Measurements from ENCODE around the gene DAAM2.

DAAM2 gene

DNA sequence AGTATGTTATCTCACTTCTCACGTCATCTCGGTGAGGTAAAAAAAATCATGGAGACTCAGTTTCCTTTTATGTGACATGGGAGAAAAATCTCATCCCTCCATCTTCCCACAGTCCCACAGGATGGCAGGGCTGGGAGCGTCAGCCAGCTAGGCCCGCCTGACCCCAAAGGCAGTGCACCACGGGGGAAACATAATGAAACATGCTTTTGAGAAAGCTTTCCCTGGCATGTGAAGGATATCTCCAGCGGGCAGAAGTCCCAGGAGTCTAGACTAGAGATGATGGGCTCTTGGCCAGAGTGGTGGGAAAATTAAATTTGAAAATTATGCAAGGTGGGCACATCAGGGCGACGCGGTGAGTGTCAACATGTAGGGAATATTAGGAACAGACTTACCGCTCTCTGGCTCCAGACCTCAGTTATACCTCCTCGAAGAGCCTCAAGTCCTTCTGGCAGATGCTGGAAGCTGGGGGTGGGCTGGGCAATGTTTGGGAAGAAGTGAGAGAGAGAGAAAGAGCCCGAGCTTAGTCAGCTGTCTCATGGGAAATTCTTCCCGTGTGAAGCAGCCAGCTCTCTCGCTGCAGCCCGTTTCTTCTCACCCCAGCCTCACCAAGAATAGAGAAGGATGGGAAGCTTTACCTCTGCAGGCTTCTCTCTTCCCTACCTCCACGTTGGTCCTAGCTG lies 89.8 kb downstream of the DAAM2 start:
- DNase-seq: peak in 8 of 56 donors; percentile 14 to 36 (median 28)

DNA sequence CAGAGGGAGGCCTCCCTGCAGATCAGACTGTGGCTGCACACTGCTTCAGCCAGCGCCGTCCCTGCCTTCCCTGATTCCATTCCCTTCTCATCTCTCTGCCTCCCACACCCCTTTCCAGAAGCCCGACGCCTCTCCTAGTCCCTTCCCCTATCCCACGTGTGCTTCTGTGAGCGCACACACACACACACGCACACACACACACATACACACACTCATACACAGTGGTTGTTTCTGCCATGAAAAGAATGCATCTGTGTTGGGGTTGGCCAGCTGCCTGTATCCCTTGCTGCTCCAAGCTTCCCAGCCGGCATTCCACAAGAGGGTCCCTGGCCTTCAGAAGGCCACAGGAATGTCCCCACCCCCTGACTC lies 90.3 kb downstream of the DAAM2 start:
- DNase-seq: peak in 19 of 56 donors; percentile 10 to 59 (median 31)

DNA sequence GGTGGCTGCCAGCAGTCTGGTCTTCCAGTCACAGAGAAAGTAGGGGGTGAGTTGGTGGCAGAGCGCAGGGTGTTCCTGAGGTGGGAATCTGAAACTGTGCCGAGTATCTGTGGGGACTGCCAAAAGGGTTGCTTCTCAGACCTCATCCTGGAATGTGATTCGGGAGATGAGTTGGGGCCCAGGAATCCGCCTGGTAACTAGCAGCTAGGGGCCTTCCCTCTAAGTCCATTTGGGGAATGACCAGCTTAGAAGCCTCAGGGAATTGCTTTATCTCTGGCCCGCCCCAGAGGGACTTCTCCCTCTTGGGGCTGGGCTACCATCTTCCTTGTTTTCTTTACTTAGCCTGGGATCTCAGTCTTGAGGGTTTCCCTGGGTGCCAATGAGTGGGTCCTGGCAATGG lies 92.5 kb downstream of the DAAM2 start:
- no peak for DNase-seq

DNA sequence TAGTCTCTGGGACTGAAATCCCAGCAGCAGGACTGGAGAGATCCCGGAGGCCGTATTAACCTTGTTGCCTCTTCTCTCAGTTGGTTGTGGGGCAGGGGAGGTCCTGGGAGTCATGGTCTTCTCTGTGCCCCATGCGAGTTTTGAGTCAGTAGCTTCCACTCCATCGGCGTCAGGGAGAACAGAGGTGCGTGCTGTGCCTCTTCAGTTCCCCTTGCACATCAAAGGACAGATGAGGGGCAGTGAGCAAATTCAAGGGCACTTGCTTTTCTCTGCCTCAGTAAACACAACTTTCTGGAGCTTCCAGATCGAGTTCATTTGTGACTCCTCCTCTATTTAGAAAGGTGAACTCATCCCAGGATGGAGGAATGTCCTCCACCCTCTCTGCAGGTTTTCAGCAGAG lies 93.5 kb downstream of the DAAM2 start:
- DNase-seq: no peak

DNA sequence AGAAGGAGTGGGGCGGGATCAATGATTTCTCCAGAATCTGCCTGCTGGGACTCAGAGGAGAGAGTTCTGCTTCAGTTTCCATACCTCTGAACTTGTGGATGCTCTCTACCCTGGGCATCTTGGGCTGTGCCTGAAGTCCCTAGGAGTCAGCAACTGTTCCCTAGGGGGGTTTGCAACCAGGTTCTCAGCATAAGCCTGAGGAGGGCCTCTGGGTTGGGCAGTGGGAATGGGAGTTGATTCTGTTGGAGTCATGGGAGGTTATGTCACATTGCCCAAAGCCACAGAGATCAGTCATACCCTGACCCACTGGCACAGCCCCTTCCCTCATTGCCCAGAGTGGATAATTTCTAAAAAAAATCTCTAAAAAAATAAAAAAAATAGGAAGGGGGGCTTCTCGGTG lies 94.7 kb downstream of the DAAM2 start:
- DNase-seq: no peak

DNA sequence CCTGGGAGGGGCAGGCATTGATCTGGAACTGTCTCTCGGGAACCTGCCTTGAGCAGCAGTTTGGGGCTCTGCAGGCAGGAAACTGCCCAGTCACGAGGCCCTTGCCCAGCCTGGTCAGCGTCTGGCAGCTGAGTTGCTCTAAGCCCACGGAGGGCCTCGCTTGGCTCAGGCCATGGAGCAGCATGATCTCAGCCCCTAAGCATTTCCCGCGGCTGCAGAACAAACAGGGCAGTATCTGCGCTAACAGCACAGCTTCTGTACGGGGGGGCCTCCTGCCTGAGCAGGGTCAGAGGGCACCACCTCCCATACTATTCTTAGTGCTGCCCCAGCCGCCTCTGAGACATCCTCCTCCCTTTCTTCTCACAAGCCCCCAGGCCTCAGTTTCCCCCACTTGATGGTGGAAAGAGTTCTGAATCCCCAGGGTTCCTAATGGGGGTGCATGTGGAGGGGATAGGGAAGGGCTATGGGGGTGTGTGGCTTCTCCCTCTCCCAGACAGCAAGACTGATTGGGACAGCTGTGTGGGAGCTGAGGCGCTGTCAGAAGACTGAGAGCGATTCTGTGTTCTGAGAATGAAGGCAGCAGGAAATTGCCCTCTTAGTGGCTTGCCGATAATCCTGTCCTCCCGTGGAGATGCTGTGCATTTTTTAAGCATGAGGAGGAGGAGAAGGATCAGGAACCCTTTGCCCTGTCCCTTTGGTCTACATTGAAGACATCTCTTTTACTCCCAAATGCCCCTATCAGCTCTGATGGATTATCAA lies 95.7 kb downstream of the DAAM2 start:
- peak in 53 of 56 donors; percentile 12 to 87 (median 69) for DNase-seq

DNA sequence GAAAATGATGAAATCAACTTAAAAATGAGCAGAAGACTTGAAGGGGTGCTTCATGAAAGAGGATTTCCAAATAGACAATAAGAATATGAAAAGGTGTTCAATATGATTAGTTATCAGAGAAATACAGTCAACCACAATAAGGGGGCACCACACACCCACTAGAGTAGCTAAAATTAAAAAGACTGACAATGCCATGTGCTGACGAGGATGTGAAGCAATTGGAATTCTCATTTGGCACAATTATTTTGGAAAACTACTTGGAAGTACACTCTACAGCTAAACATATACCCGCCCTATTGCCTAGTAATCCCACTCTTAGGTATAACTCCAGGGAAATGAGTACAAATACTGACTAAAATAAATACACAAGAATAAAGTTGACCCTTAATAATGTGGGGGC lies 97.1 kb downstream of the DAAM2 start:
- no peak for DNase-seq

DNA sequence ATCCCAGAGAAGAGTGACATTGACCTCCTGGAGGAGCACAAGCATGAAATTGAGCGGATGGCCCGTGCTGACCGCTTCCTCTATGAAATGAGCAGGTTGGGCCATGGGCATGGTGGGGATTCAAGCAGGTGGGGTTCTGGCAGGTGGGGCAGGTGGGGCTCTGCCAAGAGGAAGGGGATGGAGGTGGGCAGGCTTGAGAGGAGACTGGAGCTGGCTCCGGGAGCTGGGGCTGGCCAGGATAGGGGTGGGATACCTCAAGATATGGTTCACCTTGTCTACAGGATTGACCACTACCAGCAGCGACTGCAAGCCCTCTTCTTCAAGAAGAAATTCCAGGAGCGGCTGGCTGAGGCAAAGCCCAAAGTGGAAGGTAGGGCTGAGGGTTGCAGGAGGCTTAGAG lies 99.2 kb downstream of the DAAM2 start:
- DNase-seq: no peak

DNA sequence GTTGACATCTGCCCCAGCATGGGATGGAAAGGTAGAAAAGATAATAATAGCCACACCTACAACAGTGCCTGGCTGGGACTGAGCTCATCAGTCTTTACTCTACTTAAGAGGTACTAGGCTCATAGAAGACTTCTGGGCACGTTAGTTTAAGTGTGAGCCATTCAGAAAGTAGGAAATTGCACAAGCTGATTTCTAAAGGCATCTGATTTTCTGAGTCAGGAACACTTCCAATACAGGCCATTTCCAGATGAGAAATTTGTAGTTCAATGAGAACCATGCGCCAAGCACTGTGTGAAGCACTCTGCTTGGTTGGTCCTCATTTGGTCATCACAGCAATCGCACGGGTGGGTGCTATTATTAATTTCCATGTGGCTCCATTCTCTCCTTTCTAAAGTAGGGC lies 99.8 kb downstream of the DAAM2 start:
- DNase-seq: no peak

DNA sequence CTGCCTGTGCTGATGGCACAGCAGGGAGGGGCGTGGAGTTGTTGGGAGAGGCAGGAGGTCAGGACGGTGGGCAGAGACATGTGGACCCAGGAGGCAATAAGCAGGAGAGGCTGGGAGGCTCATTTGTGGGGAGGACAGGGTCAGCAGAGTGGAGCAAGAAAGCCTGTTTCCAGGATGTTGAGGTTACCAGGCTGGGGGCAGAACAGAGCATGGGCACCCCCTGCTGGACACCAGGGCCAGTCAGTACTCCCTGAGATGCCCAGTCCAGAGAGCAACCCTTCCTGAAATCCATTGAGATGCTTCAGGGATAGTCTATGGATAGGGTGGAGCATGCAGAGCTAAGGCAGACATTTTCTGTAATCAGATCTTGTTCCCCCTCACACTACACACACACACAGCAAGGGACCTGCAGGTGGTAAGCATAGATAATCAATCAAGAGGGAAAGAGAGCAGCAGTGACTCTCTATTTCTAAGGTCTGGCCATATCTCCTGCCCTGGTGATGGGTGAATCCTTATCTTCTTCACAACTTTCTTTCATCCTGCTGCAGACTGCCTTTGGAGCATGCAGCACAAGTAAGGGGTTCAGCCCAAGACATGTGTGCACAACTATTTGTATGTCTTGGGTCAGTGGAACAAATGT lies 100.4 kb downstream of the DAAM2 start:
- DNase-seq: peak in 47 of 56 donors; percentile 10 to 81 (median 40)

DNA sequence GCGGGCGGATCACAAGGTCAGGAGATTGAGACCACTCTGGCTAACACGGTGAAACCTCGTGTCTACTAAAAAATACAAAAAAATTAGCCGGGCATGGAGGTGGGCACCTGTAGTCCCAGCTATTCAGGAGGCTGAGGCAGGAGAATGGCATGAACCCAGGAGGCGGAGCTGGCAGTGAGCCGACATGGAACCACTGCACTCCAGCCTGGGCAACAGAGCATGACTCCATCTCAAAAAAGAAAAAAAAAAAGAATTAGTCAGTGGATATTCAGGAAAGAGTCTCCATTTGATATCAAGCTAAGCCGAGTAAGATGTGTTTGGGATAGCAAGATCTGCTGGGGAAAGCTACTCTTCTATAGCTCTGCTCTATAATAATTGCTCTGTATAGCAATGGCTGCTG lies 101.1 kb downstream of the DAAM2 start:
- DNase-seq: peak in 2 of 56 donors; percentile 13

DNA sequence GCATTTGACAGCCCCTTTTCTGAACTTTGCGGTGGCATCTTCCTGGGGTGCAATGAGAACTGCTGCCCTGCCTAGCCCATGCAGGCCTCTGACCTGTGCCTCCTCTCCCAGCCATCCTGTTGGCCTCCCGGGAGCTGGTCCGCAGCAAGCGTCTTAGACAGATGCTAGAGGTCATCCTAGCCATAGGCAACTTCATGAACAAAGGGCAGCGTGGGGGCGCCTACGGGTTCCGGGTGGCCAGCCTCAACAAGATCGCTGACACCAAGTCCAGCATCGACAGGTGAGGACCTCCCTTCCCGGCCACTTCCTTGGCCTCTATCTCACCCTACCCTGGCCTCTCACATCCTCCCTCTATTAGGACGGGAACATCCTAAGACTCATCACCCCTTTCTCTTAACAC lies 104.5 kb downstream of the DAAM2 start:
- no peak for DNase-seq

DNA sequence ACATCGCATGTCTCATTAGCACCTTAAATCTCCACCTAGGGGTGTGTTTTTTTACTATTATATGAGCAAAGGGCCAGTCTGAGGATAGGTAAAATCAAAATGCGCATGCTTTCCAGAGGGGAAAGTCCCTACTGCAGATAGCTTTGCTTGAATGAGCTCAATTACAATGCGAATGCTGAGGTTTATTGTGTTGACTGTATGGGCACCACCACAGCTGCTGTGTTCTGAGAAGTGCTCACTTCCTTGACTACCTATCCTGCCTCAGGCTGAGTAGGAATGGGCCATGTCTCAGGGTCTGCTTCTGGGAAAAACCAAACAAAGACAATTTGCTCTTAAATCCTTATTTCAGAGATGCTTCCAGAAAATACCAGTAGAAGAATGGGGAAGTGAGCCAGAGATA lies 105.5 kb downstream of the DAAM2 start:
- no peak for DNase-seq

DNA sequence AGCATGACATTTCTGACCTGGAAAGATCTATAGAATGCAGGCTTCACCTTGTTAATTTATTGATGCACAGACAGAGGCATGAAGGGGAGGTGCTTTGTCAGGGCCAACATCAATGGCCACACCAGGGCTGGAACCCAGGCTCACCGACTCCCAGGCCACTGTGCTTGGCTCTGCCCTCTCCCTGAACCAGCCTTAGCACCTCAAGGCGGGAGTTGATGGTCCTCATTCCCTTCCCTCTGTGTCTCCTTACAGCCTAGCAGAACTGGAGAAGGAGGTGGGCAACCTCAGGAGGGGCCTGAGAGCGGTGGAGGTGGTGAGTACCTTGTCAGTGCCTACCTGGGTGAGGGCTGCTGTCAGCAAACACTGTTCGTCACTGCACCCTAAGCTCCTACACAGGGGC lies 106.4 kb downstream of the DAAM2 start:
- DNase-seq: no peak

DNA sequence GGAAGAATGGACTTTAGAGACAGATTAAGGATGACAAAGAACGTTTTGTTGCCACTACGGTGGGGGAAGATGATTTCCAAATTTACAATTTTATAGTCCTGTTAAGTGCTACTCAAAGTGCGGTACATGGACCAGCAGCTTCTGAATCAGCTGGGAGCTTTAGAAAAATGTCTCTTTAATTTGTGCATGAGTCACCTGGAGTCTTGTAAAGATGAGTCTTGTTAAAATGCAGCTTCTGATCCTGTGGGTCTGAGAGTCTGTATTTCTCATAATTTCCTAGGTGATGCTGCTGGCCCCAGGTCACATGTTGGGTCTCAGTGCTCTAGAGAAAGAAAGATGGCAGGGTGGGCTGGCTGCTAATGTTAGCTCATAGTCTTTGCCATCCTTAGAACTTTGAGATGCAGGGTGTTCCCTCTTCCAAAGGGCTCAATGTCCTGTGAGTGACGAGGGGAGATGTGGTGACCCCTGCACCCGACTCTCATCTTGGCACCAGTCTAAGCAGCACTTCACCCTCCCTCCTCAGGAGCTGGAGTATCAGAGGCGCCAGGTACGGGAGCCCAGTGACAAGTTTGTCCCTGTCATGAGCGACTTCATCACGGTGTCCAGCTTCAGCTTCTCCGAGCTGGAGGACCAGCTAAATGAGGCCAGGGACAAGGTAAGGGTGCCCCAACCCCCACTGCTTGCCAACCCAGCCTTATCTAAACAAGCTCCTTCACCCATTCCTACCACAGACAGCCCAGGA lies 107.5 kb downstream of the DAAM2 start:
- no peak for DNase-seq

DNA sequence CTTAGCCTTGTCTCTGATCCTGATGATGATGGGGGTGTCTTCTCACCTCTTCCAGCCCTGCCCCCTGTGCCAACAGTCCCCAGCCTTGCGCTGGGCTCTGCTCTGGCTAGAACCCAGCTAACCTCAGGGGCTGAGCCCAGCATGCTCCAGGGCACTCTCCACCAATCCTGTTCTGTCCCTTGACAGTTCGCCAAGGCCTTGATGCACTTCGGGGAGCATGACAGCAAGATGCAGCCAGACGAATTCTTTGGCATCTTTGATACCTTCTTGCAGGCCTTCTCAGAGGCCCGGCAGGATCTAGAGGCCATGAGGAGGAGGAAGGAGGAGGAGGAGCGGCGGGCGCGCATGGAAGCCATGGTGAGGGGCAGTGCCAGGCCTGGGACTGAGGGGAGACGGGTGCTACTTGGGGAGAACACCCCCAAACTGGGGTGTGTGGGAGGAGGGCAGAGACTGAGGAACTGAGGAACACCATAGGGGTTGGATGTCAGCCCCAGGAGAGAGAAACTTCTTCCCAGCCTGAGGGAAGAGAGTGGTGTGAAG lies 109.0 kb downstream of the DAAM2 start:
- no peak for DNase-seq

DNA sequence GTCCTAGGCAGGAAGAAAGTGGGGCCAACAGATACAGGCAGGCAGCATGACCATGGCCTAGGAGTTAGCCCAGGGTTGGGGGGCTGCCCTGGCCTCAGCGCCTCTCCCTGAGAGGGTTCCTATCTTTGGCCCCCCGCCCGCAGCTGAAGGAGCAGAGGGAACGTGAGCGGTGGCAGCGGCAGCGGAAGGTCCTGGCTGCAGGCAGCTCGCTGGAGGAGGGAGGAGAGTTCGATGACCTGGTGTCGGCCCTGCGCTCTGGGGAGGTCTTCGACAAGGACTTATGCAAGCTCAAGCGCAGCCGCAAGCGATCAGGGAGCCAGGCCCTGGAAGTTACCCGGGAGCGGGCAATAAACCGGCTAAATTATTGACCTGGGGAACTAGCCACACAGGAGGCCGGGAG lies 109.5 kb downstream of the DAAM2 start:
- DNase-seq: no peak

DNA sequence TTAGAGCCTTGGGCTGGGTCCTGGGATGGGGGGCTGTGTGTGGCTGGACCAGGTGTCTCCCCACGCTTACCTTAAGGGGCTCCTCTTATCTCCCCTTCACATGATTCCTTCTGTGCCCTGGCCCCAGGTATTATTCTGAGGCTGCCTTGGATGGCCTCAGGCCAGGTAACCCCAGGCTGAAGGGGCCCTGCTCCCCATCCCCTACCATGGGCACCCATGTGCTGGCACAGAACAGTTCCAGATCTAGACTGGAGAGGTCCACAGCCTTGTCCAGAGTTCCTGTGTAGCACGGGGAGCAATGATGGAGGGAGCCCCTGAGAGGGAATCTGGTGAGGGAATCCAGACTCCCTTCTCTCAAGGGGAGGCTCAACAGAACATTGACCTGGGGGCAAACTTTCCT lies 110.0 kb downstream of the DAAM2 start:
- DNase-seq: no peak

DNA sequence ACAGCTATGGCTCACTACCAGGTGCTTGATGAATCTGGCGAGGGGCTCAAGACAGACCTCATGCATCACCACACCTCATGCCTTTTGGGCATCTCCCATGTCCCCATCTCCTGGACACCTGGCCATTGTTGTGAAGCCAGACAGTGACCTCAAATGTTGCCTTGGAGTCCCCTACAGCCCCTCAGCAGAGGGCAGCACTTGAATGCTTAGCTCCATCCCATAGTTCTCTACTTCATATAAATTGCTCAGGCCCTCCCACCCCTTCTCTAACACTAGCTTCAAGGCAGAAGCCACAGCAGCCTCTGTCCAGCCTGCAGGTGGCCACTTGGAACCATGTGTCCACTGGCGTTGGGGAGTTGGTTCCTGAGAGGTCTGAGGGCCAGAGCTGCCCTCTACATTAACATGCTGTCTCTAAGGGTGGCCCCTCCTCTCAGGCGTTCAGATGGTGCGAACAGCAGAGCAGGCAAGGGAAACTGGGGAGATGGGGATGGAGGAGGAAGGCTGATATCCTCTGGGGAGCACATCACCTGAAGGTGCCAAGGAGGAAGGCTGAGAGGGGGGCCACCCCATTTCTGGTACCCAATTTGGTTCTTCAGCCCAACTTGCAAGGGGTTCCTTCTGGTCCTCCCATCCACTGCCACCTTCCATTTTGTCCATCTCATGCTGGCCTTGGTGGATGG lies 110.8 kb downstream of the DAAM2 start:
- no peak for DNase-seq

DNA sequence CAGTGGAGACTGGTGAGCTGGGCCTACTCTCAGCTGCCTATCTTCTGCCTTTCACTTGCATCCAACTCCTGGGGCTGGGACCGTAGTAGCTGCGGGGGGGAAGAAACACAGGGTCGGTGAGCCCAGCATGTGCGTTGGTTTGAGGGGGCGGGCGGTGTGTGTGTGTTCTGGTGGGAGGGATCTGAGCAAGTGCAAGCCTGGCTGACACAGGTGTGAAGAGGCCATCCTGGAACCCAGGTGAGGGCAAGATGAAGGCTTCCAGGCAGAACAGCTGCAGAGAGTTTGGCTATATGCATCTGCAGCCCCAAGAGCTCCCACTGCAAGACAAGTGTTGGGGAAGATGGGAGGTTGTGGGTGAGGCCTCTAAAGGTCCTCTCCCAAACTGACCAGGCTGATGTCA lies 111.5 kb downstream of the DAAM2 start:
- no peak for DNase-seq

All from amygdala (tissue), 56 donors.